H9 (cell line): ENCODE data around the gene ZNF749. TPM values are rescaled to one million over a fixed set of nuclear protein-coding genes. Genes with fewer than 3 reads are reported as not detected.

Source experiments
- DNase-seq: peaks from one replicate; pipeline ENCODE4 v3.0.0-alpha.2; 2017
- H2AFZ ChIP-seq: one replicate; pipeline ENCODE4 v1.6.1; 2013; ENCODE audit warnings: mild to moderate bottlenecking, low read length, control low read depth, moderate library complexity
- H2AK5ac ChIP-seq: 2 replicates; pipeline ENCODE4 v1.6.1; 2013; ENCODE audit warnings: low read length, control low read depth, mixed read lengths; ENCODE audit not compliant: insufficient read length
- H2BK120ac ChIP-seq: one replicate; pipeline ENCODE4 v1.6.1; 2013; ENCODE audit warnings: low read depth, mild to moderate bottlenecking, low read length, control low read depth, inconsistent platforms; ENCODE audit not compliant: poor library complexity, severe bottlenecking
- H2BK12ac ChIP-seq: 2 replicates; pipeline ENCODE4 v1.6.1; 2013; ENCODE audit warnings: low read length, control low read depth, mixed read lengths, low read depth; ENCODE audit not compliant: insufficient read length
- H2BK15ac ChIP-seq: 2 replicates; pipeline ENCODE4 v1.6.1; 2013; ENCODE audit warnings: low read depth, low read length, control low read depth
- H2BK20ac ChIP-seq: one replicate; pipeline ENCODE4 v1.6.1; 2013; ENCODE audit warnings: low read depth, mild to moderate bottlenecking, low read length, control low read depth, inconsistent platforms; ENCODE audit not compliant: poor library complexity, severe bottlenecking
- H2BK5ac ChIP-seq: 2 replicates; pipeline ENCODE4 v1.6.1; 2013; ENCODE audit warnings: low read length, control low read depth, mixed read lengths; ENCODE audit not compliant: insufficient read length
- H3K14ac ChIP-seq: 2 replicates; pipeline ENCODE4 v1.6.1; 2013; ENCODE audit warnings: low read length, control low read depth; ENCODE audit not compliant: insufficient read depth
- H3K18ac ChIP-seq: 2 replicates; pipeline ENCODE4 v1.6.1; 2013; ENCODE audit warnings: low read depth, mild to moderate bottlenecking, mixed read lengths, low read length, control low read depth; ENCODE audit not compliant: insufficient read length
- H3K23ac ChIP-seq: 2 replicates; pipeline ENCODE4 v1.6.1; 2013; ENCODE audit warnings: low read length, control low read depth, mixed read lengths, low read depth; ENCODE audit not compliant: insufficient read length
- H3K23me2 ChIP-seq: 2 replicates; pipeline ENCODE4 v1.6.1; 2013; ENCODE audit warnings: low read depth, mild to moderate bottlenecking, mixed read lengths, low read length, control low read depth; ENCODE audit not compliant: insufficient read length, poor library complexity, severe bottlenecking
- H3K27ac ChIP-seq: 2 replicates; pipeline ENCODE4 v1.5.1; 2013; ENCODE audit warnings: low read length, control low read depth, mixed read lengths, low read depth; ENCODE audit not compliant: insufficient read length
- H3K27me3 ChIP-seq: 2 replicates; pipeline ENCODE4 v1.6.1; 2013; ENCODE audit warnings: low read length, control low read depth, inconsistent platforms; ENCODE audit not compliant: insufficient read depth
- H3K4ac ChIP-seq: 2 replicates; pipeline ENCODE4 v1.6.1; 2013; ENCODE audit warnings: low read depth, mild to moderate bottlenecking, control low read depth, inconsistent platforms, low read length, moderate library complexity
- H3K4me1 ChIP-seq: 2 replicates; pipeline ENCODE4 v1.6.1; 2013; ENCODE audit warnings: low read length, control low read depth, inconsistent platforms; ENCODE audit not compliant: insufficient read depth
- H3K4me2 ChIP-seq: 2 replicates; pipeline ENCODE4 v1.6.1; 2013; ENCODE audit warnings: low read length, control low read depth, mixed read lengths; ENCODE audit not compliant: insufficient read length, insufficient read depth
- H3K56ac ChIP-seq: 2 replicates; pipeline ENCODE4 v1.6.1; 2013; ENCODE audit warnings: low read depth, mild to moderate bottlenecking, mixed read lengths, low read length, control low read depth; ENCODE audit not compliant: insufficient read length
- H3K79me1 ChIP-seq: 2 replicates; pipeline ENCODE4 v1.6.1; 2013; ENCODE audit warnings: low read depth, mild to moderate bottlenecking, moderate library complexity, low read length, control low read depth, inconsistent platforms; ENCODE audit not compliant: insufficient read depth, poor library complexity, severe bottlenecking
- H3K79me2 ChIP-seq: 2 replicates; pipeline ENCODE4 v1.6.1; 2013; ENCODE audit warnings: low read length, control low read depth, inconsistent platforms; ENCODE audit not compliant: insufficient read depth
- H3K9ac ChIP-seq: 2 replicates; pipeline ENCODE4 v1.6.1; 2013; ENCODE audit warnings: low read length, control low read depth, mixed read lengths; ENCODE audit not compliant: insufficient read length; ENCODE audit errors: extremely low read depth
- H3K9me3 ChIP-seq: one replicate; pipeline ENCODE4 v1.6.1; 2013; ENCODE audit warnings: low read depth, low read length, inconsistent platforms; ENCODE audit not compliant: control insufficient read depth
- H3T11ph ChIP-seq: one replicate; pipeline ENCODE4 v1.6.1; 2013; ENCODE audit warnings: mild to moderate bottlenecking, low read length, control low read depth, inconsistent platforms
- H4K20me1 ChIP-seq: one replicate; pipeline ENCODE4 v1.6.1; 2013; ENCODE audit not compliant: control insufficient read depth, insufficient read length, insufficient read depth
- H4K5ac ChIP-seq: 2 replicates; pipeline ENCODE4 v1.6.1; 2013; ENCODE audit warnings: low read depth, mild to moderate bottlenecking, mixed read lengths, low read length, control low read depth; ENCODE audit not compliant: insufficient read length
- H4K8ac ChIP-seq: replicated peaks from 2 replicates; pipeline ENCODE4 v1.6.1; 2013; ENCODE audit warnings: low read length, control low read depth, mixed read lengths, low read depth; ENCODE audit not compliant: insufficient read length
- H4K91ac ChIP-seq: 2 replicates; pipeline ENCODE4 v1.6.1; 2013; ENCODE audit warnings: low read depth, mild to moderate bottlenecking, moderate library complexity, mixed read lengths, low read length, control low read depth; ENCODE audit not compliant: insufficient read length
- H3K27ac Mint-ChIP-seq, 3 experiments: 2 replicates in 2 of 3; 3 replicates in 1 of 3; pipeline ENCODE4 v1.8.0; 2020 to 2021; ENCODE audit warnings: mixed read lengths in 3 of 3, mild to moderate bottlenecking in 1 of 3, moderate library complexity in 1 of 3
- H3K27me3 Mint-ChIP-seq: 2 replicates; pipeline ENCODE4 v1.8.0; 2021; ENCODE audit warnings: low read depth, mild to moderate bottlenecking, moderate library complexity, mixed read lengths
- H3K36me3 Mint-ChIP-seq, 3 experiments: 2 replicates in 2 of 3; 3 replicates in 1 of 3; pipeline ENCODE4 v1.8.0; 2020 to 2021; ENCODE audit warnings: low read depth in 3 of 3, mixed read lengths in 3 of 3; ENCODE audit not compliant: insufficient read depth in 1 of 3
- H3K4me1 Mint-ChIP-seq, 2 experiments: 2 replicates each; pipeline ENCODE4 v1.8.0; 2020; ENCODE audit warnings: mixed read lengths in 2 of 2
- H3K4me3 Mint-ChIP-seq, 2 experiments: 2 replicates in 1 of 2; 3 replicates in 1 of 2; pipeline ENCODE4 v1.8.0; 2020 to 2021; ENCODE audit warnings: mild to moderate bottlenecking in 2 of 2, mixed read lengths in 2 of 2, moderate library complexity in 1 of 2
- H3K9me3 Mint-ChIP-seq, 2 experiments: 2 replicates in 1 of 2; 3 replicates in 1 of 2; pipeline ENCODE4 v1.8.0; 2020; ENCODE audit warnings: mild to moderate bottlenecking in 2 of 2, mixed read lengths in 2 of 2, moderate library complexity in 1 of 2
- WGBS: extraction: QIAGEN DNeasy Blood & Tissue Kit; methylation state at CpG from one replicate; pipeline ENCODE4 v1.1.7; 2013; ENCODE audit warnings: missing lambda C conversion rate, low lambda C conversion rate, mixed read lengths; ENCODE audit not compliant: insufficient read length; ENCODE audit errors: extremely low coverage; 5-methylcytosine and 5-hydroxymethylcytosine counted together
- total RNA-seq: library from RNA; stranded (reverse); gene quantifications from 2 replicates; pipeline ENCODE4 v1.2.1, GENCODE V29; 2021
- TF ChIP-seq, protein P1 (sequence below): fragments of 200-600 bp; sonication (generic); conservative IDR thresholded peaks from 3 replicates; pipeline ENCODE4 v1.8.0; 2021; ENCODE audit warnings: antibody characterized with exemption, mild to moderate bottlenecking

ZNF749 gene
- total RNA-seq, 1 experiment from 2014 or later = 25.0 TPM

DNA sequence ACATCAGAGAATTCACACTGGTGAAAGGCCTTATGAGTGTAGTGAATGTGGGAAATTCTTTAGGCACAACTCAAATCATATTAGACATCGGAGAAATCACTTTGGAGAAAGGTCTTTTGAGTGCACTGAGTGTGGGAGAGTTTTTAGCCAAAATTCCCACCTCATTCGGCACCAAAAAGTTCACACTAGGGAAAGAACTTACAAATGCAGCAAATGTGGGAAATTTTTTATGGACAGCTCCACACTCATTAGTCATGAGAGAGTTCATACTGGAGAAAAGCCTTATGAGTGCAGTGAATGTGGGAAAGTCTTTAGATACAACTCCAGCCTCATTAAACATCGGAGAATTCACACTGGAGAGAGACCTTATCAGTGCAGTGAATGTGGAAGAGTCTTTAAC is 14.1 kb upstream of the ZNF749 start:
- Histone ChIP-seq H2AFZ (no peak overlapping the region), H3K27me3 (no peaks in the 10 kb centered on the region), H2BK5ac (no peak overlapping the region), H2BK20ac (no peak overlapping the region), H4K91ac (no peak overlapping the region), H4K8ac (no peak overlapping the region), H3K79me2 (no peaks in the 10 kb centered on the region), H3T11ph (no peak overlapping the region), H3K23ac (no peak overlapping the region), H3K56ac (no peak overlapping the region), H2BK12ac (no peak overlapping the region), H3K9ac (no peak overlapping the region), H2BK15ac (no peak overlapping the region), H3K18ac (no peak overlapping the region), H3K4me2 (no peak overlapping the region), H2AK5ac (no peak overlapping the region), H4K20me1 (no peaks in the 10 kb centered on the region), H3K4ac (no peak overlapping the region), H3K23me2 (no peaks in the 10 kb centered on the region), H3K4me1 (no peaks in the 10 kb centered on the region), H3K9me3 (no peaks in the 10 kb centered on the region), H3K27ac (no peak overlapping the region), H3K79me1 (peaks cover 3% of the 10 kb centered on the region), H3K14ac (no peak overlapping the region), H2BK120ac (no peak overlapping the region), H4K5ac (no peak overlapping the region)
- H3K4me1 Mint-ChIP-seq = no peaks in the 10 kb centered on the region
- no peaks in the 10 kb centered on the region for H3K27me3 Mint-ChIP-seq
- H3K4me3 Mint-ChIP-seq = no peak overlapping the region
- no peak for DNase-seq
- peaks cover 25 to 34% (median 30%) of the 10 kb centered on the region in 3 experiments for H3K36me3 Mint-ChIP-seq
- H3K9me3 Mint-ChIP-seq = no peaks in the 10 kb centered on the region
- TF ChIP-seq, protein P1, sequence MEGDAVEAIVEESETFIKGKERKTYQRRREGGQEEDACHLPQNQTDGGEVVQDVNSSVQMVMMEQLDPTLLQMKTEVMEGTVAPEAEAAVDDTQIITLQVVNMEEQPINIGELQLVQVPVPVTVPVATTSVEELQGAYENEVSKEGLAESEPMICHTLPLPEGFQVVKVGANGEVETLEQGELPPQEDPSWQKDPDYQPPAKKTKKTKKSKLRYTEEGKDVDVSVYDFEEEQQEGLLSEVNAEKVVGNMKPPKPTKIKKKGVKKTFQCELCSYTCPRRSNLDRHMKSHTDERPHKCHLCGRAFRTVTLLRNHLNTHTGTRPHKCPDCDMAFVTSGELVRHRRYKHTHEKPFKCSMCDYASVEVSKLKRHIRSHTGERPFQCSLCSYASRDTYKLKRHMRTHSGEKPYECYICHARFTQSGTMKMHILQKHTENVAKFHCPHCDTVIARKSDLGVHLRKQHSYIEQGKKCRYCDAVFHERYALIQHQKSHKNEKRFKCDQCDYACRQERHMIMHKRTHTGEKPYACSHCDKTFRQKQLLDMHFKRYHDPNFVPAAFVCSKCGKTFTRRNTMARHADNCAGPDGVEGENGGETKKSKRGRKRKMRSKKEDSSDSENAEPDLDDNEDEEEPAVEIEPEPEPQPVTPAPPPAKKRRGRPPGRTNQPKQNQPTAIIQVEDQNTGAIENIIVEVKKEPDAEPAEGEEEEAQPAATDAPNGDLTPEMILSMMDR = no peak
- no peak overlapping the region for H3K27ac Mint-ChIP-seq
- WGBS = no CpG with 5 or more reads among the region's 3 CpGs
